HG03432 (cell line): ENCODE data around the gene SHB.

Source experiments
- ATAC-seq: cut with Tn5 transposase; IDR thresholded peaks from one replicate; pipeline ENCODE4 v1.9.1; 2021; ENCODE audit warnings: mild to moderate bottlenecking, moderate library complexity; ENCODE audit not compliant: unreplicated experiment

Gene SHB

DNA sequence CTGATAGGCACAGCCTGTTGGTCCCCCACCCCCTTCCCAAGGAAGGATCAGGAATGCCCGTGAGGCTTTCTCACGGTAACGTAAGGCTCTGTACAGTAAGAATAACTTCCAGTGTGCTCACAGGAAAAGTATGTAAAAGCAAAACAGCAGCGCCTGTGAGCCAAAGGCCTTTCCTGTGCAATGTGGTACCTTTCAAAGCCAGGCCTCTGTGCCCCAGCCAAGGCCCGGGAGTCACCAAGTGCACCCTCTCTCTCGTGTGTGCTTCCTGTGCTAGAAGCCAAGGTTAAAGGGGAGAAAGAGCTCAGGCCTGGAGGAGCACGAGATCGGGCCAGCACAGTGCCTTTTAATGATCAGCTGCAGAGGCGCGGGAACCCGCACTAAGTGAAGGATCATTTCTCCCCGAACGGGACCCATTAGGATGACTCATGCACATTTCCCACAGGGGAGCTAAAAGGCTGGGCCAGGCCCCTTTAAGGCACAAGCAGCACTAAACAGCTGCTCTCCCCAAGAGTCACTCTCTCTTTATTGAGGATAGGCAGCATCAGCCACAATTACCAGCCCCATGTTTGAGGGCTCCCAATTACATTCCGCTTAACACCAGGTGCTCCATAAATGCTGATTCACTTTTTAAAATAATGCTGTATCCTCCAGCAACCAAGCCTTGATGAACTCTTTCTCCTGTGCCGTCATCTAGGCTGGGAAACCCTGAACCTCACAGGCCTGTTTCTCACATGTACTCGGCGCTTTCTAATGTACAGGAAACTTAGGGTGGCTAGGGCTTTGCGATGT lies 42.8 kb downstream of the SHB start:
- ATAC-seq: peak; percentile 38

DNA sequence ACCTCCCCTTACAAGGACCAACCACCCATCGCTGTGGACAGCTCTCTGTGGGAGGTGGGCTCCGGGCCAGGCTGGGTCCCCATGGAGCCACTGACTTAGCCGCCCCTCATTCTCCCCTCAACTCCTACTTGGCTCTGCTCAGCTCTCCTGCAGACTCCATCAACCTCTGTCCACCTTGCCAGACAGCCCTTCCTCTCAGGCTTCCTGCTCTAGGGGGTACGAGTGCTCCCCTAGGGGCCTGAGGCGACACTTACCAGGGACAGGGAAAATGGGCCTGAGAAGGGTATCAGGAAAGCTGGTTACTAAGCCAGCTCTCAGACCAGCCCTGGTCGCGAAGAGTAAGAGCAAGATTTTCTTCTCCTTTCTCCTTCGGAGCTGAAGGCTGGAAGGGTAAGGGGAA lies 43.9 kb downstream of the SHB start:
- ATAC-seq: no peak

DNA sequence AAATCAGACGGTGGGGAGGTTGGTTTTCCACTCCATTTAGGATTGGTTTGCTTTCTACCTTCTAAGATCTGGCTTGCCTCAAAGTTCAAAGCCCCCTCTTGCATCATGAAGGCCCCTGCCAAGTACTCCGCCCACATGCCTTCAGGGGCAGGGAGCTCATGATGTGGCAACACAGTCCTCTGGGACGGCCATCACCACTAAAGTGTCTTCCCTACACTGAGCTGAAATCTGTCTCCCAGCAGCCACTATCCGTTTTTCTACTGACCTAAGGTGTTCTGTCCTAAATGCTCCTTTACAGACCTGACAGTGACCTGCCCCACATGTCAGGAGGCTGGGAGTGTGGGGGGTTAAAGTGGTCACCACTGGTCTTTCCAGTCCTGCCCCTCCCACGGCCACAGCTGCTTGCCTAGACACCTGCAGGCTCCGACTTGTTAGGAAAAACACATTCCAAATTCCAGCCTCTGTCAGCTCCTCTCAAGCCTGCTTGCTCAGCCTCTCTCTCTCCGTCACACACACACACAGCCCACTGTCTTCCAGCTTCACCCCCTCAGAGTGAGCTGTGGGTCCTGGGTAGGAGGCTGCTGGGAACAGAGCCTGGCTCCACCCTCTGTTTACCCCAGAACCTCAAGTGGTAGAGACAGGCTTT lies 44.9 kb downstream of the SHB start:
- ATAC-seq: no peak

DNA sequence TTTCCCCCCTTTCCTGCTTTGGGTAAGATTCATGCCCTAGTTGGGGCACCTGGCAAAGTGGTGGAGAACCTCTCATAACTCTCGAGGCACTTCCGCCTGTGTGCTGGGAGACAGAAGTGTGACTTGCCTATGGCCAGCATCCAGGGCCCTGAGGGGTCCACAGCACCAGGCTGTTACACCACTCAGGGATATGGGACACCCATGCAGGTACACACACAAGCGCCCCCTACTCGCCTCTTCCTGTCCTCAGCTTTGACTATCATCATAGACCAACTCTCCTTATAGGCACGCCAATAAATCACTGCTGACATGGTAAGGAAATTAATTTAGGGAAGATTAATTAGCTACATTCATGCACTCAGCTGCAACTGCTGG lies 45.4 kb downstream of the SHB start:
- ATAC-seq: no peak

DNA sequence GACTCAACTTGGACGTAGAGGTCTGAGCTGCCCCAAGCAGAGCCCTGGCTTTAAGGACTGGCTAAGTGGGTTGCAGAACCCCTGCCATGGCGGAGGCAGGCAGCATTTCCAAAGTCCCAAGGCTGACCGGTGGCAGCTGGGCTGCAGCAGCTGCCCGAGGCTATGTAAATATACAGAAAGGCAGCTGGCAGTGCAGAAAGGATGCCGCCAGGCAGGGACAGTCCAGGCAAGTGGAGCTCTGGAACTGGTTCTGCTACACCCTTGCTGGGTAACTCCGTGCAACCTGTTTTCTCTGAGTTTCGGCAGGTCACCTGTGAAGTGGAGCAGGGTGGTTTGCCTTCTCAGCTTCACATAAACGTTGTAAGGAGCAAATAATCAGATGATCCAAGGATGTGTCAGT lies 46.0 kb downstream of the SHB start:
- no peak for ATAC-seq

DNA sequence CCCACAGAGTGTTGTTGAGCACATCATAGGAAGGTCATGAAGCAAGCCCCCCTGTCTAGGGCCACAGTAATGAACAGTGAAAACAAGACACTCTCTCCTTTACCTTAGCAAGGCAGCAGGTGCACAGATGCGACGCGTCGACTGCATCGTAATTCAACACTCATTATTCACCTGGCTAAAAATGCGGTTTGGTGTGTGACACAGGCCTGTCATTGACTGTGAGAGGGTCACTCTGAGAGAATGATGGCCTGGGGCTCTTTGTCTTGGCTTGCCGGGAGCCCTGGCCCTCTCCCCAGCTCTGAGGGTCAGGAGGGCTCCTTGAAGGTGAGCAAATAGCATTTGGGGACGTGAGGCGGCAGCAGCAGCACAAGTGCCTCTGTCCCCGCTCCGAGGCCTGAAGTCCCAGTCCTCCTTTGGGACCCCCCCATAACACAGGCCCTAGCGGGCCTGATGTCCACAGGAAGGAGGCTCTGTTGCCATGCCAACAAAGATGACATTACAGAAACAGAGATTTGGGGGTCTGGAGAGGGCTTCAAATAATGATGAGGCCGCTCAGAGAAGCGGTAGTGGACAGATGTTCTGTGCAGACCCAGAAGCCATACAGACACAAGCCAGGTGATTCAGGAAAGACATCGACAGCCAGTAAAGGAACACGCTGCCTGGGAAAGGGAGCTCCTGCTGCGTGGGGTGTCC lies 46.7 kb downstream of the SHB start:
- ATAC-seq: no peak

DNA sequence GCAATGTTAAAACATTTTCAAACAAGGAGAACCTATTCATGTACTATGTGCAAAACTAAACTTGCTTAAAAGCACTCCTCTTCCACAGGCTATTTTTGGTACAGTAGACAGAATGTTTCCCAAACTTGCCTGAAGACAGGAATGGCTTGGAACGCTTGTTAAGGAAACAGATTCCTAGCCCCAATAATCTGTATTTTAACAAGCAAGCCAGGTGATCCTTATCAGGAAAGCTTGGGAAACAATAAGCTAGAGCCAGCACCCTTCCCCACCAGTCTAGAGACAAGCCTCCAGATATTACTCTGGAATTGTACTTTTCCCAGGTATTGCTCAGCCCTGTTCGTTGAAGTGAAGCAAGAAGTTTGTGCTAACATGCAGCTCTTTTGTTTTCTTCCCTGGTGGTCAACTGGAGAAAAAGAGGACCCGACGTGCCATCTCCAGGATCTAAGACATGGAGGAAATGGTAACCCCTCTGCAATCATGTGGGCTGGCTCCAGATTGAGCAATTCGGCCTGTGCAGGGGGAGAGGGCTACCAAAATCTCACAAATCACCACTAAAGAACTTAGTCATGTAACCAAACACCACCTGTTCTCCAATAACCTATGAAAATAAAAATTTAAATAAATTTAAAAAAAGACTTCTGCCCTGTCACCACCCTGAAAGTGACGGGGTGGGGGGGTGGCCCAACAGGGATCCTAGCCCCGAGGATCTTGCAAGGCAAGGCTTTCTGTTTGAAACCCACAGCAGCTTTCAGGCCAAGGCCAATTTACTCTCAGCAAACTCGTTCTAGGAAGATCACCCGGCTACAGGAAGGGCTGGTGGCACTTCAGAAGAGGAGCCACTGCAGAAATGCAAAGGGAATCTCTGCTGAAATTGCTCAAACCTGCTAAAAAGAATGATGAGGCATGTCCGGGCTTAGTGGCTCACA lies 48.6 kb downstream of the SHB start:
- ATAC-seq: no peak

DNA sequence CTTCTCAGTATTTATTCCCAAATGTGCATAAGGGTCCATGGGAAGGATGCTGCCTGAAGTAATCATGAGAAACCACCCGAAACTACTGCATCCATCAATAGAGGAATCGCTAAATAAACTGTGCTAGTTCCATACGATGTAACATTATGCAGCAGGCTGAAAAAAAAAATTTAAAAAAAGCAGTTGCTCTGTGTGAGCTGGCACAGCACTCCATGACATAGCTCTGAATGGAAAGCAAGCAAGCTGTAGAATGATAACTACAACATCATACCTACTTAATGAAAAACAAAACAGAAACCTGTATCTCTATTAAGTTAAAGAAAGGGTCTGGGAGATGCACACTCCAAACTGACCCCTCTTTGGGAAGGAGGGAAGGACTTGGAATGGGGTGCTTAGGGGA lies 49.3 kb downstream of the SHB start:
- no peak for ATAC-seq

DNA sequence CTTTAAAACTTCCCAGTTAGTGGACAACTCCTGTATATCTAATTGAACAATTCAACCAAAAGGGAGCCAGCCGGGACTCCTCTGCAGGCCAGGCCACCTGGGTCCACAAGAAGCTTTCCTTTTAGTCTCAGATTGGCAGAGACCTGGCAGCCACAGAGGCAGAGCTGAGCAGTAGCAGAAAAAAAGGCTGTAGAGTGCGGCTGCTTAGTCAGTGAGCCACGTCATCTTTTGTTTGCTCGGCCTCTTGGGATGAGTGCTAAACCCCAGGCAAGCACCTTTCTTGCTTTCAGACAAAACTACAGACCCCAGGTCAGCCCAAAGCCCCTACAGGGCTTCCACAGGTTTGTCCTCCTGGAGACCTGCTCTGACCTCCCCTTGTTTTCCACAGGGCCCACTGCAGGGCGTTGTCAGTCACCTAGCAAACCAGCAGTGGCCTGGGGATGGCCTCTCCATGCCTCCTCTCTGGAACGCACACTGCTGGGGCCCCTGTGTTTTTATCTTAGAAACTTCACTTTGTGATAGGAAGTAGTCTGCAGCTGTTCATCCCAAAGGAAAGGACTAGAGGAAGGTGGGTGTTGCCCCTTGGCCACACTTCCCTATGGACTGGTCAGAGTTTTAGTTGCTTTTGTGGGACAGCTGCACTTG lies 49.9 kb downstream of the SHB start:
- no peak for ATAC-seq

DNA sequence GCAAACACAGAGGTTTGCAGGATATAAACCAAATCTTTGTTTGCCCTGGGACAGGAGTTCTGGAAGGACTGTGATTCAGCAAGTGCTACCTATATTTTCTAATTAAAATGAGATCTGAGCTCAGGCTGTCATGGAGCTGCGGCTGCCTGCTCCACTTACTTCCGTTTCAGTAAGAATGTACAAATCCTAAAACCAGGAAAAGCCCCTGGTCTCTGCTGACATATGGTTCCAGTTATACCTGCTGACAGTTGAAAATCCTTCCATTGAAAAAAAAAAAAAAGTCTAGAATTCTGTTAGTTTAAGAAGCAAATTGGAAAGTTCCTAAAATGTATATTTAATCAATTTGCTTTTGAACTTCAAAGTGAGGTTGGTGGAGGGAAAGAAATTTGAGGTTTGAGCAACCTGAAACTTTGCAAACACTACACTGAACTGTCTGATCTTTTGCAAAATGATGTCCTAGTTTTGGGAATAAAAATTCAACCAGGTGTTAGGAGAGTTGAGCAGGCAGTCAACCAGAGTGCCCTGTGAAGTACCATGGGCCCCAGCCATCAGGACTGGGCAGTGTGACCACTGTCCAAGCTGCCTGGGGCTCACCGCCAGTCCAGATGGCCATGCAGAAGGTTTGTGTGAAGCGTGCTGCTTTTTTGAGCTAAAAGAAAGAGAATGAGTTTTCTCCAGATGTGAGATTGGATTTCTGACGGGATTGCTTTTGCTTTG lies 50.6 kb downstream of the SHB start:
- ATAC-seq: no peak

DNA sequence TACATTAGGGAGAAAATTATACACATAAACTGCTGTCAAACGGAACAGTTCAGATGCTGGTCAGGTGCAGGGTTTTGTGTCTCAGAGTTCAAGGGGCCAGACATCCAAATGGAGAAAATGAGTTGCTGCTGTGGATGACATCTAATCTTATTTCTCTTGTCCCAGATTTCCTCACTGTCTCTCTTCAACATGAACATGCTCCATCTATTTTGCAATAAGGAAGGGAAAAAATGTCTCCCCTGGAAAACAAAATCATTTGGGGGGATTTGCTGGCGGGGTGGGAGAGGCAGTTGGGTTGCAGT lies 51.2 kb downstream of the SHB start:
- ATAC-seq: no peak

DNA sequence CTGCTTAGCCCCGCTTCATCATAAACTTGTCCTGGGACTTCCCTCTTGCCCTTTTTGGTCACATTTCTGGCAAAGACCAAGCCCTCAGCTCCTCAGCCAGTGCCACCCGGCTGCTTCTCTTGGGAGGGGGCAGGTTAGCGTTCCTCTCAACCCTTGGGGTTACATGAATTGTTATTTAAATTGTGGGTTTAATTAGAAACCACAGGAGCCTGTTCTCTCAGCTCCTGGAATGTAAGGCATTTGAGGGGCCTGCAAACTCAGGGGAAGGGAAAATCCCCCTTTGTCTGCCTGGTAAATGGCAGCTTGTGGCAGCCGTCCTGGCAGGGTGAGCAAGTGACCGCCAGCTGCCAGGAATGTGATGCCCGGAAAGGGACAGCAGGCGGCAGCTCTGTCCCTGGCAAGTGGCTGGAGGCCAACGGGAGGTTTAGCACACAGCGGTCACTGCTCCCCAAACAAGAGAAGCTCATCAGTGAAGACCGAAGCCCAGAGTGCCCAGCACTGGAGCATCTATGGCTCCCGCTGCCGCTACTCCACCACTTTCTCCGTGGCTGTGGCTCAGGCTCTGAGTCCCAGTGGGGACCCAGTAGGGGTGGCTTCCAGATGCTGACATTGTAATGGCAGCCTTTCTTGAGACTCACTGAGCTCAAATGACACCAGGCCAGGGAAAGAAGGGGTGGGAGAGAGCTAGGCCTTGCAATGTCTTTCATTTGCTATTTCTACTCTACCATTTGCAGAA lies 51.7 kb downstream of the SHB start:
- ATAC-seq: no peak

DNA sequence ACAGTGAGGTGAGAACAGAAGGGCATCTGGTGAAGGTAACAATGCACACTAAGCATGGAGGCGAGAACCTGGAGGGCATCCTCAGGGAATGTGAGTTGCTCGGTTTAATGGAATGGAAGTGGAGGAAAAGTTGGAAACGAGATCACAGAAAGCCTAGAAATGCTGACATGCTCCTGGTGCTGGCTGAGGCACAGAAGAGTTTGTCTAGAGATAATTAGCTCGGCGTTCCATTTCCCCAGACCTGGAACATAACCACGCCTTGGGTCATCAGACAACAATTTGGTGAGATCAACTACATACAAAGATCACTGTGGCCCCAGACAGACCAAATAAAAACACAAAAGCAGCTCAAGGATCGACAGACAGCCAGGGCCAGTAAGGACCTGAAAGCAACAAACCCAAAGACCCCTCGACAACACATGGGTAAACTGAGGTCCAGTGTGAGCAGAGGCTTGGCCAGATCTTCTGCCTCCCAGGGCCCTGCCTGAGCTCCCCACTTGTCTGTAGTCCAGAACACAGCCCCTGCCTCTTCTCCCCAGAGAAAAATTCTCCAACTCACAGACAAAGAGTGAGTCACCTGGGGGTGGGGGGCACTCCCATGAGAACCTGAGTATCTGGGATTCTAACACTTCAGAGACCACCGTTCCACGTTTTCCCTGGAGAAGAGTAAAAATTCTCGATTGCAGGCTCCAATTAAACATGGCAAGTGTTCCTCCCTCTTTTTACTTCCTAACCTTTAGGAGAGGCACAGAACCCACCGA lies 52.5 kb downstream of the SHB start:
- no peak for ATAC-seq

DNA sequence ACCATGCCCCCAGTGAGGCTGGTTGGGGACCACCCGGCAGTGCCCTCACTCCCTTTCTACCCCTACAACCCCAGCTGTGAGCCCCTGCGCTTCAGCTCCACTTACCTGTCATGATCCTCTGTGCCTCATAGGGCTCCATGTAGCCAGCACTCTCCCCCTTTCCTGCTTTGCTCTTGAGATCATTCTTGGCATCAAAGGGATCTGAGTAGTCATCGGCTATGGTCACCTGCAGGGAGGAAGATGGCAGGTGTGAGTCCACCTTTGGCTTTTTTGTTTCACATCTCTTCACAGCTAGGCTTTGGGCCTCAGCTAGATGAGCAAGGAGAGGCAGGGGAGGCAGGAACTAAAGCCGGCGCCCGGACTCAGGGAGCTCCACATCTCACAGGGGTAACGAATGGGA lies 53.1 kb downstream of the SHB start:
- ATAC-seq: no peak

DNA sequence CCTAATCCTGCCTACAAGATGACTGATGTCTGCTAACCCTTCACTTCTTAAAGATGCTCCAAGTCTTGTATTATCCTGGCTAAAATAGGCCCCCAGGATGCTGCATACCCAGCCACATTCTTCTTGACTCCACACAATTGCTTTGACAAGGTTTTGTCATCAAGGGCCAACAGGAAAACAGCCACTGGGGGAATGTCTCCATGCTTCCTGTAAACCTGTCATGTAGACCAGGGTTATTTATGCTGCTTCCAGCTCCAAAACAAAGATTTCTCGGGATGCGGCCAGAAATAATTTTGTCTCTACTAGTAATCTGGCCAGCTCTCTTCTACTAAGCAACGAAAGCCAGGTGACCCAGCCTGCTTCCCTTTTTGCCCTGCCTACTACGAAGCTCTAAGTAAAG lies 53.8 kb downstream of the SHB start:
- ATAC-seq: no peak

DNA sequence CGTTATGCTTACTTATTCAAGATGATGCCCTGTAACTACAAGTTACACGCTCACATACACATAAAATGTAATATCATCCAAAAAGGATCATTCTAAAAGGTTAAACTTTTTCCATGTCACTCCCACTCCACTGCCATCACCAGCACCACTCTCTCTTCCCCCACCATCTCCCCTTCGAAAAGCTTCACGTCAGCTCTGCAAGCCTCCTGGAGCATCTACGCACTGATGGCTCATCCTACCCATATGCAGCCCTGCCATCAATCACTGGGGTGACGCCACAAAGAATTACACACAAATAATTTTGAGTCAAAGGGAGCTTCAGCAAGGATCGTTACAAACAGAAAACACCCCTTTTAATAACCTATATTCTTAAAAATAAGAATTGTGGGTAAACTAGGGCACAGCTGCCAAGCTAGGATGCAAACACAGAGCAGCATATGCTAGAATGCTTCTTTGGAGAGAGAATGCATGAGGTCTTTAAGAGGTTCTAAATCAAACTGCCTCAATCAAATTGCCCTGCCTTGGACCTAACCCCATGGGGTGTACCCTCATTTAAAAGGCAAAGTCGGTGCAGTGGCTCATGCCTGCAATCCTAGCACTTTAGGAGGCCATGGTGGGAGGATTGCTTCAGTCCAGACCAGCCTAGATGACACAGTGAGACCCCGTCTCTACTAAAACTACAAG lies 56.1 kb downstream of the SHB start:
- no peak for ATAC-seq

DNA sequence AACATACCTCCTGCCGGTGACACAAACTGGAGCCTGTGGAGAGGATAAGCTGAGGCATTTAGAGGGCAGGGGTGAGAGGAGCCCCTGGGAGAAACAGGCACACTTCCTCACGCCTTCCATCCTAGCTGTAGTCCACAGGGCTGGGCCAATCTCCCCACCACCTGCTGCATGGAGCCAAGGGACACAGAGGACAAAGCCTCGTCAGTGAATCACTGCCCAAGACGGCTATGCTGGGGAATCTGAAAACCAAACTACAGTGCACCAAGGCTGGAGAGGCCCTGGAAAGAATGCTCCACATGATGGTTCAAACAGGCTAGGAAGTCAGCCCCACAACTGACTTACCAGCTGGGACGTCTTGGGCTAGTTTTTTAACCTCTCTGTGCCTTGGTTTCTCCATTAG lies 57.0 kb downstream of the SHB start:
- no peak for ATAC-seq
